Psoas muscle (tissue), 8 donors: ENCODE data around the gene CYTL1. TPM values are rescaled to one million over a fixed set of nuclear protein-coding genes. Genes with fewer than 3 reads are reported as not detected.

Source experiments
- ATAC-seq, 4 donors: fragments of 200-7000 bp; cut with Tn5 transposase; one replicate each; pipeline ENCODE4 v1.9.1; 2020; ENCODE audit warnings: moderate library complexity in 3 of 4, mild to moderate bottlenecking in 2 of 4
- DNase-seq, 2 donors: peaks; one replicate each; pipeline ENCODE4 v3.0.0-alpha.2; 2020
- H3K27ac ChIP-seq: fragments of 200-600 bp; one replicate; pipeline ENCODE4 v1.8.0; 2022
- H3K27me3 ChIP-seq, 3 donors: fragments of 200-600 bp in 1 of 3; one replicate each; pipeline versions ENCODE4 v1.6.1 to v1.8.0; 2013 to 2022; ENCODE audit warnings: low read length in 2 of 3, mild to moderate bottlenecking in 2 of 3, moderate library complexity in 1 of 3; ENCODE audit not compliant: insufficient read depth in 3 of 3
- H3K36me3 ChIP-seq, 2 donors: fragments of 200-600 bp in 1 of 2; one replicate each; pipeline versions ENCODE4 v1.6.1 to v1.8.0; 2013 to 2022; ENCODE audit warnings: low read depth in 1 of 2, mild to moderate bottlenecking in 1 of 2, moderate library complexity in 1 of 2; ENCODE audit not compliant: insufficient read depth in 1 of 2
- H3K4me1 ChIP-seq: fragments of 200-600 bp; one replicate; pipeline ENCODE4 v1.8.0; 2022
- H3K4me3 ChIP-seq: fragments of 200-600 bp; one replicate; pipeline ENCODE4 v1.8.0; 2022; ENCODE audit warnings: mild to moderate bottlenecking
- H3K9me3 ChIP-seq: fragments of 200-600 bp; one replicate; pipeline ENCODE4 v1.8.0; 2022
- CTCF ChIP-seq: fragments of 200-600 bp; IDR thresholded peaks from one replicate; pipeline ENCODE4 v1.8.0; 2022; ENCODE audit warnings: antibody characterized with exemption
- WGBS, 3 donors: extraction: QIAGEN DNeasy Blood & Tissue Kit; methylation state at CpG; one replicate each; pipeline versions ENCODE4 v1.1.6 to v1.1.7; 2013; 5-methylcytosine and 5-hydroxymethylcytosine counted together
- intact Hi-C, 2 donors: fragments of 100-400 bp; cut with DNase I; formaldehyde crosslinking; loops; one replicate each; pipeline versions ENCODE4 v1.11.0 to v1.14.2; 2022
- polyA plus RNA-seq, 3 donors: library from polyadenylated mRNA; stranded (reverse); fragments of 200-250 nt; gene quantifications; one replicate each; pipeline ENCODE4 v1.2.3, GENCODE V29; 2013
- total RNA-seq, 4 donors: library from RNA; stranded (reverse); fragmentation: NEBNext Ultra II Directional in 2 of 4; extraction: Animal tissue kit (Norgen Biotek cat#: 25700) in 2 of 4; gene quantifications; one replicate each; pipeline versions ENCODE4 v1.2.1 to v1.2.4, GENCODE V29; 2021 to 2023
- donor health status: healthy with polysubstance abuse.
- donor health status: DM: no; HTN: no; CAD: no; lungs with moderate emphysema.
- donor health status: Bipolar disorder and iron deficiency.
- donor health status: healthy.
- donor health status: DM: yes; HTN: yes; CAD: no.
- donor health status: DM: no; HTN: no; CAD: no.
- donor health status: DM: no; HTN: no; CAD: no.
- donor health status: DM: yes; HTN: yes; CAD: no.

Gene CYTL1
- total and polyA plus RNA-seq, 7 donors, result 0.05 to 0.34 (median 0.11) TPM; not detected in 3

GRCh38 chr4:5019796-5020195 is 538 bp upstream of the CYTL1 start:
- peaks cover 4% of the 10 kb centered on the region for H3K9me3 ChIP-seq
- no peak for TF ChIP-seq CTCF
- no peak for DNase-seq
- H3K36me3 ChIP-seq, result no peaks in the 10 kb centered on the region
- ATAC-seq, result no peak
- intact Hi-C loops, result no loop called here
- no peak overlapping the region for H3K27ac ChIP-seq
- peaks cover 0 to 12% (median 5%) of the 10 kb centered on the region in 3 donors for H3K27me3 ChIP-seq
- no peaks in the 10 kb centered on the region for H3K4me1 ChIP-seq
- WGBS, 3 donors, result 79 to 89% (median 85%) methylated on average over 10 to 12 of the region's 12 CpGs
- no peak overlapping the region for H3K4me3 ChIP-seq

GRCh38 chr4:5018603-5019002 is 655 bp downstream of the CYTL1 start:
- TF ChIP-seq CTCF, result no peak
- intact Hi-C loops, result no loop called here
- Histone ChIP-seq H3K4me3 (no peak overlapping the region), H3K36me3 (no peaks in the 10 kb centered on the region), H3K9me3 (peaks cover 3% of the 10 kb centered on the region), H3K27ac (no peak overlapping the region), H3K4me1 (no peaks in the 10 kb centered on the region), H3K27me3 (peaks cover 0 to 12% (median 5%) of the 10 kb centered on the region in 3 donors)
- no peak for ATAC-seq
- DNase-seq, result no peak
- 37 to 46% (median 45%) methylated on average over 6 of the region's 6 CpGs for WGBS, 3 donors

- intact Hi-C loops, result no loop called here
- Histone ChIP-seq H3K4me3 (no peak overlapping the region), H3K36me3 (no peaks in the 10 kb centered on the region), H3K27me3 (peaks cover 0 to 12% (median 4%) of the 10 kb centered on the region in 3 donors), H3K4me1 (no peaks in the 10 kb centered on the region), H3K9me3 (no peaks in the 10 kb centered on the region), H3K27ac (no peak overlapping the region)
- no peak for DNase-seq
- no peak for TF ChIP-seq CTCF
- 16 to 33% (median 30%) methylated on average over 2 of the region's 2 CpGs for WGBS, 3 donors
- no peak for ATAC-seq
These were observed 1.2 kb downstream of the CYTL1 start for GRCh38 chr4:5018096-5018495.

GRCh38 chr4:5014007-5014682 is 5.1 kb downstream of the CYTL1 start:
- no peak for TF ChIP-seq CTCF
- no peak for ATAC-seq
- no peak for DNase-seq
- peaks cover 0 to 17% (median 4%) of the 10 kb centered on the region in 3 donors for H3K27me3 ChIP-seq
- WGBS, 3 donors, result 68 to 69% (median 68%) methylated on average over 7 of the region's 7 CpGs
- H3K9me3 ChIP-seq, result no peaks in the 10 kb centered on the region
- no peaks in the 10 kb centered on the region for H3K36me3 ChIP-seq
- intact Hi-C loops, result no loop called here
- H3K4me3 ChIP-seq, result no peak overlapping the region
- H3K27ac ChIP-seq, result no peak overlapping the region
- H3K4me1 ChIP-seq, result no peaks in the 10 kb centered on the region

GRCh38 chr4:5012958-5013357 is 6.3 kb downstream of the CYTL1 start:
- no peak overlapping the region for H3K27ac ChIP-seq
- peaks cover 0 to 9% (median 3%) of the 10 kb centered on the region in 3 donors for H3K27me3 ChIP-seq
- H3K4me1 ChIP-seq, result no peaks in the 10 kb centered on the region
- no peak for ATAC-seq
- H3K36me3 ChIP-seq, result no peaks in the 10 kb centered on the region
- 60 to 75% (median 73%) methylated on average over 2 of the region's 2 CpGs for WGBS, 3 donors
- no peak overlapping the region for H3K4me3 ChIP-seq
- DNase-seq, result no peak
- TF ChIP-seq CTCF, result no peak
- no peaks in the 10 kb centered on the region for H3K9me3 ChIP-seq
- intact Hi-C loops, result no loop called here
